Astrocyte (in vitro differentiated cells and primary cell): ENCODE measurements around the gene ABTB2. TPM values are rescaled to one million over a fixed set of nuclear protein-coding genes. Genes with fewer than 3 reads are reported as not detected.
A peak's percentile ranks its signal among the peaks of the same experiment; 100 is the strongest.

Experiments
- DNase-seq: peaks from one replicate; pipeline ENCODE4 v3.0.0-alpha.2; 2010; ENCODE audit warnings: low read depth
- FAIRE-seq: peaks from 2 replicates; lab custom pipeline; 2011; peaks lifted over from hg19 to GRCh38; lab: Jason Lieb, UNC
- H2AFZ ChIP-seq: 2 replicates; pipeline ENCODE4 v1.6.0; 2012; ENCODE audit warnings: low read depth, low read length, inconsistent platforms
- H3K27ac ChIP-seq: 2 replicates; pipeline ENCODE4 v1.5.1; 2011; ENCODE audit warnings: low read depth, low read length, inconsistent platforms
- H3K27me3 ChIP-seq: 2 replicates; pipeline ENCODE4 v1.6.0; 2011; ENCODE audit warnings: low read length, inconsistent platforms; ENCODE audit not compliant: insufficient read depth
- H3K36me3 ChIP-seq: 2 replicates; pipeline ENCODE4 v1.5.1; 2011; ENCODE audit warnings: low read length, inconsistent platforms; ENCODE audit not compliant: insufficient read depth
- H3K4me1 ChIP-seq: 2 replicates; pipeline ENCODE4 v1.5.1; 2011; ENCODE audit warnings: low read length, inconsistent platforms; ENCODE audit not compliant: insufficient read depth
- H3K4me2 ChIP-seq: 2 replicates; pipeline ENCODE4 v1.6.0; 2012; ENCODE audit warnings: low read length, inconsistent platforms
- H3K4me3 ChIP-seq: 2 replicates; pipeline ENCODE4 v1.5.1; 2011; ENCODE audit warnings: low read depth, mild to moderate bottlenecking, low read length, inconsistent platforms; ENCODE audit not compliant: insufficient read depth
- H3K79me2 ChIP-seq: 2 replicates; pipeline ENCODE4 v1.6.0; 2012; ENCODE audit warnings: mild to moderate bottlenecking, low read length, inconsistent platforms; ENCODE audit not compliant: insufficient read depth
- H3K9ac ChIP-seq: 2 replicates; pipeline ENCODE4 v1.6.0; 2012; ENCODE audit warnings: mild to moderate bottlenecking, low read length, inconsistent platforms
- H3K9me3 ChIP-seq: 2 replicates; pipeline ENCODE4 v1.5.1; 2012; ENCODE audit warnings: low read depth, mild to moderate bottlenecking, low read length, inconsistent platforms; ENCODE audit not compliant: insufficient read depth
- H4K20me1 ChIP-seq: 2 replicates; pipeline ENCODE4 v1.6.0; 2012; ENCODE audit warnings: low read length, inconsistent platforms; ENCODE audit not compliant: insufficient read depth
- H3K27ac Mint-ChIP-seq: one replicate; pipeline ENCODE4 v1.8.0; 2021; ENCODE audit warnings: mild to moderate bottlenecking, mixed read lengths; ENCODE audit not compliant: unreplicated experiment
- H3K27me3 Mint-ChIP-seq: one replicate; pipeline ENCODE4 v1.8.0; 2021; ENCODE audit warnings: low read depth, mixed read lengths; ENCODE audit not compliant: unreplicated experiment
- H3K36me3 Mint-ChIP-seq: one replicate; pipeline ENCODE4 v1.8.0; 2021; ENCODE audit warnings: low read depth, mixed read lengths; ENCODE audit not compliant: unreplicated experiment
- H3K4me1 Mint-ChIP-seq: one replicate; pipeline ENCODE4 v1.8.0; 2021; ENCODE audit warnings: low read depth, mixed read lengths; ENCODE audit not compliant: unreplicated experiment
- H3K4me3 Mint-ChIP-seq: one replicate; pipeline ENCODE4 v1.8.0; 2021; ENCODE audit warnings: mild to moderate bottlenecking, moderate library complexity, mixed read lengths; ENCODE audit not compliant: unreplicated experiment
- H3K9me3 Mint-ChIP-seq: one replicate; pipeline ENCODE4 v1.8.0; 2021; ENCODE audit warnings: mild to moderate bottlenecking, mixed read lengths; ENCODE audit not compliant: unreplicated experiment
- EZH2 ChIP-seq: IDR thresholded peaks from 2 replicates; pipeline ENCODE4 v1.6.1; 2012; ENCODE audit warnings: mild to moderate bottlenecking, low read length, inconsistent platforms; ENCODE audit not compliant: insufficient read depth
- total RNA-seq: library from RNA; stranded (reverse); gene quantifications from 2 replicates; pipeline ENCODE4 v1.2.1, GENCODE V29; 2021
- TF ChIP-seq, protein P1 (sequence below): IDR thresholded peaks from 2 replicates; pipeline ENCODE4 v1.5.1; 2011; ENCODE audit warnings: low read depth, mild to moderate bottlenecking, inconsistent platforms, low read length, moderate library complexity; ENCODE audit not compliant: insufficient read depth

Gene ABTB2
- total RNA-seq, 1 donor from 2014 or later: 14.1 TPM

DNA sequence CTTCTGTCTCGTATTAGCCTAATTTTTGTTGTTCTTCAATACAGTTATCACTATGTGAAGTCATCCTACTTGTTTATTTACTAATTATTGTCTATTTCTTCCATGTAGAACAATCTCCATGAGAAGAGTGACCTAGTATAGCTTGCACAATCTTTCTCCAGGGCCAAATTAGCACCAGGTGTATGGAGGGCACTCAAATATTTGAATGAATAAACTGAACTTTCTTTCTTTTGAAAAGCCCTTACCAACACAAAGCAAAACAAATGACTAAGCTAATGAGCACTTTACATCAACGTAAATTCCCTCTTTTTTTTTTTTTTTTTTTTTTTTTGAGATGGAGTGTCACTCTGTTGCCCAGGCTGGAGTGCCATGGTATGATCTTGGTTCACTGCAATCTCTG is 34.2 kb downstream of the ABTB2 start:
- H3K4me2 ChIP-seq: no peak overlapping the region
- H3K36me3 ChIP-seq: no peaks in the 10 kb centered on the region
- Mint-ChIP-seq H3K27ac (no peak overlapping the region), H3K27me3 (no peaks in the 10 kb centered on the region), H3K9me3 (no peaks in the 10 kb centered on the region), H3K4me1 (peaks cover 6% of the 10 kb centered on the region), H3K36me3 (no peaks in the 10 kb centered on the region), H3K4me3 (no peak overlapping the region)
- no peak for TF ChIP-seq EZH2
- TF ChIP-seq, protein P1, sequence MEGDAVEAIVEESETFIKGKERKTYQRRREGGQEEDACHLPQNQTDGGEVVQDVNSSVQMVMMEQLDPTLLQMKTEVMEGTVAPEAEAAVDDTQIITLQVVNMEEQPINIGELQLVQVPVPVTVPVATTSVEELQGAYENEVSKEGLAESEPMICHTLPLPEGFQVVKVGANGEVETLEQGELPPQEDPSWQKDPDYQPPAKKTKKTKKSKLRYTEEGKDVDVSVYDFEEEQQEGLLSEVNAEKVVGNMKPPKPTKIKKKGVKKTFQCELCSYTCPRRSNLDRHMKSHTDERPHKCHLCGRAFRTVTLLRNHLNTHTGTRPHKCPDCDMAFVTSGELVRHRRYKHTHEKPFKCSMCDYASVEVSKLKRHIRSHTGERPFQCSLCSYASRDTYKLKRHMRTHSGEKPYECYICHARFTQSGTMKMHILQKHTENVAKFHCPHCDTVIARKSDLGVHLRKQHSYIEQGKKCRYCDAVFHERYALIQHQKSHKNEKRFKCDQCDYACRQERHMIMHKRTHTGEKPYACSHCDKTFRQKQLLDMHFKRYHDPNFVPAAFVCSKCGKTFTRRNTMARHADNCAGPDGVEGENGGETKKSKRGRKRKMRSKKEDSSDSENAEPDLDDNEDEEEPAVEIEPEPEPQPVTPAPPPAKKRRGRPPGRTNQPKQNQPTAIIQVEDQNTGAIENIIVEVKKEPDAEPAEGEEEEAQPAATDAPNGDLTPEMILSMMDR: no peak
- no peak overlapping the region for H3K9ac ChIP-seq
- no peak overlapping the region for H2AFZ ChIP-seq
- no peak for FAIRE-seq
- no peaks in the 10 kb centered on the region for H3K27me3 ChIP-seq
- peaks cover 6% of the 10 kb centered on the region for H3K4me1 ChIP-seq
- no peak overlapping the region for H3K27ac ChIP-seq
- no peak for DNase-seq
- no peak overlapping the region for H3K4me3 ChIP-seq
- peaks cover 8% of the 10 kb centered on the region for H3K79me2 ChIP-seq
- peaks cover 50% of the 10 kb centered on the region for H4K20me1 ChIP-seq
- no peaks in the 10 kb centered on the region for H3K9me3 ChIP-seq

DNA sequence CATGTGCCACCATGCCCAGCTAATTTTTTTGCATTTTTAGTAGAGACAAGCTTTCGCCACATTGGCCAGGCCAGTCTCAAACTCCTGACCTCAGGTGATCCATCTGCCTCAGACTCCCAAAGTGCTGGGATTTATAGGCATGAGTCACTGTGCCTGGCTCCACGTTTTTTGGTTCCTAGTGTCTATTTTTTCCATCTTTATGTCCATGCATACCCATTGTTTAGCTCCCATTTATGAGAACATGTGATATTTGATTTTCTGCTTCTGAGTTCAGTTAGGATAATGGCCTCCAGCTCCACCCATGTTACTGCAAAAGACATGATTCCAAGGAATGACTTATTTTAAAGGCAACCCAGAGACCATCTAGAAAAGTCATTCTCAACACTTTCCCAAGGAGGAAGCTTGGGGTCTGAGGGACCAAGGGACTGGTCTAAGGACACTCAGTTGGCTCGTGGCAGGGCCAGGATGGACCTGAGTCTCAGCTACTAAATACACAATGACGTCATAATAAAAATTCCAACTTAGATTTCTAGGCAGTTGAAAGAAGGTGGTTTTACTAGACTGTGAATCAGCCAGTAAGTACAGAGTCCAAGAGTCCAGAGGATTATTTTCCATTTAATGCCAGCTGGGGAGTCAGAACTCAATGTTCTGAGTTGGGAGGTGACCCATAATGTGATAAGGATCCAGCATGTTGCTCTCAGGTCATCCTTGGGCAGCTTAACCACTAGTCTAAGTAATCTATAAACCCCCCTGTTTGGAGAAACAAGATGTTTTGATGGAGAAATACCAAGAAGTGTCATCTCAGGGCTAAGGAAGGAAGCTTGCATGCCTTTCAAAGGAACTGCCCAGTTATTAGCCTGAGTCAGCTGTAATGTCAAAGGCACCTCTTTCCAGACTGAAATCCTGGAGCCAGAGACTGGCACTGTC is 39.4 kb downstream of the ABTB2 start:
- Mint-ChIP-seq H3K4me3 (no peak overlapping the region), H3K36me3 (peaks cover 1% of the 10 kb centered on the region), H3K27ac (peak overlapping the region; percentile 83), H3K27me3 (no peaks in the 10 kb centered on the region), H3K4me1 (peaks cover 32% of the 10 kb centered on the region), H3K9me3 (no peaks in the 10 kb centered on the region)
- DNase-seq: peak; percentile 70
- H3K4me2 ChIP-seq: no peak overlapping the region
- H4K20me1 ChIP-seq: peaks cover 59% of the 10 kb centered on the region
- no peak for FAIRE-seq
- no peaks in the 10 kb centered on the region for H3K9me3 ChIP-seq
- peaks cover 3% of the 10 kb centered on the region for H3K27me3 ChIP-seq
- H3K9ac ChIP-seq: no peak overlapping the region
- TF ChIP-seq EZH2: no peak
- TF ChIP-seq, protein P1: no peak
- no peak overlapping the region for H2AFZ ChIP-seq
- no peak overlapping the region for H3K4me3 ChIP-seq
- H3K27ac ChIP-seq: peak overlapping the region; percentile 46
- H3K36me3 ChIP-seq: no peaks in the 10 kb centered on the region
- H3K79me2 ChIP-seq: peaks cover 17% of the 10 kb centered on the region
- H3K4me1 ChIP-seq: peaks cover 14% of the 10 kb centered on the region

DNA sequence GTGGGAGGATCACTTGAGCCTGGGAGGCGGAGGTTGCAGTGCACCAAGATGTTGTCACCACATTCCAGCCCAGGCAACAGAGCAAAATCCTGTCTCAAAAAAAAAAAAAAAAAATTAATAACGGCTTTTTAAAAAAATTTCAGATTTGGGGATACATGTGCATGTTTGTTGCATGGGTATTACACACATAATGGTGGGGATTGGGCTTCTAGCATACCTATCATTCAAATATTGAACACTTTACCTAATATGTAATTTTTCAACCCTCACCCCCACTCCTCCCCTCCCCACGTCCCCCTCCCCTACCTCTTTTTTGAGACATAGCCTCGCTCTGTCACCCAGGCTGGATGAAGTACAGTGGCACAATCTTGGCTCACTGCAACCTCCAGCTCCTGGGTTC is 40.1 kb downstream of the ABTB2 start:
- TF ChIP-seq EZH2: no peak
- TF ChIP-seq, protein P1: no peak
- no peak overlapping the region for H2AFZ ChIP-seq
- H3K27me3 ChIP-seq: peaks cover 3% of the 10 kb centered on the region
- no peaks in the 10 kb centered on the region for H3K9me3 ChIP-seq
- H3K36me3 ChIP-seq: no peaks in the 10 kb centered on the region
- peaks cover 13% of the 10 kb centered on the region for H3K79me2 ChIP-seq
- peaks cover 14% of the 10 kb centered on the region for H3K4me1 ChIP-seq
- Mint-ChIP-seq H3K36me3 (peaks cover 3% of the 10 kb centered on the region), H3K27me3 (no peaks in the 10 kb centered on the region), H3K4me3 (no peak overlapping the region), H3K9me3 (no peaks in the 10 kb centered on the region), H3K27ac (no peak overlapping the region), H3K4me1 (peaks cover 32% of the 10 kb centered on the region)
- H3K4me2 ChIP-seq: no peak overlapping the region
- no peak overlapping the region for H3K4me3 ChIP-seq
- FAIRE-seq: no peak
- no peak overlapping the region for H3K9ac ChIP-seq
- no peak for DNase-seq
- no peak overlapping the region for H3K27ac ChIP-seq
- peaks cover 63% of the 10 kb centered on the region for H4K20me1 ChIP-seq
